Fibroblast of lung (primary cell): ENCODE results near the gene TMEM26. TPM values are rescaled to one million over a fixed set of nuclear protein-coding genes. Genes with fewer than 3 reads are reported as not detected.

Experiments used
- DNase-seq, 2 donors: peaks; one replicate each; pipeline versions ENCODE4 v3.0.0 to v3.0.0-alpha.2; 2010; ENCODE audit warnings: low read depth in 2 of 2
- H2AFZ ChIP-seq: 2 replicates; pipeline ENCODE4 v1.5.1; 2012; ENCODE audit warnings: low read length, control low read depth, inconsistent platforms
- H3K27ac ChIP-seq: 2 replicates; pipeline ENCODE4 v1.5.1; 2011; ENCODE audit warnings: low read length, control low read depth; ENCODE audit not compliant: insufficient read depth
- H3K27me3 ChIP-seq: 2 replicates; pipeline ENCODE4 v1.5.1; 2011; ENCODE audit warnings: mild to moderate bottlenecking, low read length; ENCODE audit not compliant: control insufficient read depth, insufficient read depth
- H3K36me3 ChIP-seq: 2 replicates; pipeline ENCODE4 v1.5.1; 2011; ENCODE audit warnings: low read length; ENCODE audit not compliant: control insufficient read depth, insufficient read depth
- H3K4me1 ChIP-seq: 2 replicates; pipeline ENCODE4 v1.5.1; 2011; ENCODE audit warnings: low read length; ENCODE audit not compliant: control insufficient read depth, insufficient read depth; ENCODE audit errors: extremely low read depth
- H3K4me2 ChIP-seq: 2 replicates; pipeline ENCODE4 v1.5.1; 2011; ENCODE audit warnings: low read length, control low read depth; ENCODE audit not compliant: insufficient read depth; ENCODE audit errors: extremely low read depth
- H3K4me3 ChIP-seq, 4 experiments: fragments of 200-600 bp in 1 of 4; sonication (generic) in 1 of 4; replicated peaks in 1 of 4; 2 replicates each; pipeline ENCODE4 v1.5.1; 2011 to 2016; ENCODE audit warnings: low read length in 4 of 4, low read depth in 3 of 4, mild to moderate bottlenecking in 3 of 4, control low read depth in 2 of 4, inconsistent platforms in 1 of 4, mixed read lengths in 1 of 4; ENCODE audit not compliant: insufficient read depth in 1 of 4; ENCODE audit errors: control extremely low read depth in 1 of 4
- H3K79me2 ChIP-seq: 2 replicates; pipeline ENCODE4 v1.5.1; 2012; ENCODE audit warnings: mild to moderate bottlenecking, low read length, inconsistent platforms; ENCODE audit not compliant: control insufficient read depth, insufficient read depth
- H3K9ac ChIP-seq: 2 replicates; pipeline ENCODE4 v1.5.1; 2011; ENCODE audit warnings: mild to moderate bottlenecking, low read length, control low read depth; ENCODE audit not compliant: insufficient read depth
- H3K9me3 ChIP-seq: 2 replicates; pipeline ENCODE4 v1.5.1; 2012; ENCODE audit warnings: low read depth, low read length; ENCODE audit not compliant: control insufficient read depth, insufficient read depth
- H4K20me1 ChIP-seq: 2 replicates; pipeline ENCODE4 v1.5.1; 2011; ENCODE audit warnings: low read length; ENCODE audit not compliant: control insufficient read depth, insufficient read depth; ENCODE audit errors: extremely low read depth
- EZH2 ChIP-seq: IDR thresholded peaks from 2 replicates; pipeline ENCODE4 v1.5.1; 2012; ENCODE audit warnings: low read length, control low read depth, mild to moderate bottlenecking; ENCODE audit errors: missing control alignments
- polyA plus RNA-seq, 2 donors: library from polyadenylated mRNA; depleted of rRNA in 1 of 2; stranded (reverse) in 1 of 2; unstranded in 1 of 2; fragments of >200 nt; gene quantifications; 2 replicates each; pipeline ENCODE4 v1.2.1, GENCODE V29; 2011 to 2012; ENCODE audit warnings: missing spikeins in 1 of 2
- total RNA-seq: library from RNA; depleted of rRNA; stranded (reverse); fragments of >200 nt; gene quantifications from 2 replicates; pipeline ENCODE4 v1.2.1, GENCODE V29; 2014
- TF ChIP-seq, protein P1 (sequence below), 2 donors: IDR thresholded peaks in 1 of 2; conservative IDR thresholded peaks in 1 of 2; 1 replicate in 1 of 2; 2 replicates in 1 of 2; pipeline ENCODE4 v1.5.1; 2011 to 2012; ENCODE audit warnings: low read length in 2 of 2, control low read depth in 1 of 2, inconsistent platforms in 1 of 2, low read depth in 1 of 2, mild to moderate bottlenecking in 1 of 2

TMEM26 gene
- total and polyA plus RNA-seq, 2 donors (not counting 1 experiment from before 2014, with no cell fraction given): 1.4 to 2.3 TPM

DNA sequence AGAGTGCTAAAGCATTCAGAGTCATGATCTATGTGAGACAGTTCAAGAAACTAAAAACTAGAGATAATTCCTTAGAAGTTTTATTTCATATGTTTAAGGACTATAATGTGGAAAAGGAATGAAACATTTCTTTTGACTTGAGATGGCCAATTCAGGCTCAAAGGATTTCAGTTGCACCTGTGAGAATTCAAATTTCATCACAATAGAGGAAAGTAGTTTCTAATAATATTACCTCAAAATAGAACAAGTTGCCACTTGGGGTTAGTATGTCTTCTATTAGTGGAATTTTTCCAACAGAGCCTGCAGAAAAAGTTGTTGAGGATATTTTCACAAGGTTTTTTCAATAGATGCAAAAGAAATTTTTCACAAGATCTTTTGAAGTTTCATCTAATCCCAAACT is 37.4 kb downstream of the TMEM26 start:
- Histone ChIP-seq H3K27me3 (no peaks in the 10 kb centered on the region), H3K4me3 (no peak overlapping the region)
- TF ChIP-seq EZH2: no peak
- TF ChIP-seq, protein P1, sequence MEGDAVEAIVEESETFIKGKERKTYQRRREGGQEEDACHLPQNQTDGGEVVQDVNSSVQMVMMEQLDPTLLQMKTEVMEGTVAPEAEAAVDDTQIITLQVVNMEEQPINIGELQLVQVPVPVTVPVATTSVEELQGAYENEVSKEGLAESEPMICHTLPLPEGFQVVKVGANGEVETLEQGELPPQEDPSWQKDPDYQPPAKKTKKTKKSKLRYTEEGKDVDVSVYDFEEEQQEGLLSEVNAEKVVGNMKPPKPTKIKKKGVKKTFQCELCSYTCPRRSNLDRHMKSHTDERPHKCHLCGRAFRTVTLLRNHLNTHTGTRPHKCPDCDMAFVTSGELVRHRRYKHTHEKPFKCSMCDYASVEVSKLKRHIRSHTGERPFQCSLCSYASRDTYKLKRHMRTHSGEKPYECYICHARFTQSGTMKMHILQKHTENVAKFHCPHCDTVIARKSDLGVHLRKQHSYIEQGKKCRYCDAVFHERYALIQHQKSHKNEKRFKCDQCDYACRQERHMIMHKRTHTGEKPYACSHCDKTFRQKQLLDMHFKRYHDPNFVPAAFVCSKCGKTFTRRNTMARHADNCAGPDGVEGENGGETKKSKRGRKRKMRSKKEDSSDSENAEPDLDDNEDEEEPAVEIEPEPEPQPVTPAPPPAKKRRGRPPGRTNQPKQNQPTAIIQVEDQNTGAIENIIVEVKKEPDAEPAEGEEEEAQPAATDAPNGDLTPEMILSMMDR (conservative IDR thresholded peaks at IDR 0.05 in 1 of 2, IDR thresholded peaks at IDR 0.05 in 1 of 2; ENCODE audit: low read depth in 1 of 2, low read length in 2 of 2): no peak

GRCh38 chr10:61411706-61412105 is 41.5 kb downstream of the TMEM26 start:
- Histone ChIP-seq H3K4me2 (no peak overlapping the region), H3K9me3 (no peaks in the 10 kb centered on the region), H3K4me1 (no peaks in the 10 kb centered on the region), H4K20me1 (no peaks in the 10 kb centered on the region), H3K79me2 (no peaks in the 10 kb centered on the region), H3K27me3 (no peaks in the 10 kb centered on the region), H3K36me3 (no peaks in the 10 kb centered on the region), H3K27ac (no peak overlapping the region), H3K4me3 (no peak overlapping the region), H2AFZ (peak overlapping the region; percentile 24), H3K9ac (no peak overlapping the region)
- TF ChIP-seq, protein P1 (conservative IDR thresholded peaks at IDR 0.05 in 1 of 2, IDR thresholded peaks at IDR 0.05 in 1 of 2; ENCODE audit: low read depth in 1 of 2, low read length in 2 of 2): no peak
- TF ChIP-seq EZH2: no peak
- peak in 1 of 2 donors; percentile 30 for DNase-seq

More for the DNA sequence above, 37.4 kb downstream of the TMEM26 start:
- H4K20me1 ChIP-seq: no peaks in the 10 kb centered on the region
- H2AFZ ChIP-seq: no peak overlapping the region
- H3K36me3 ChIP-seq: no peaks in the 10 kb centered on the region
- H3K9me3 ChIP-seq: no peaks in the 10 kb centered on the region
- H3K4me1 ChIP-seq: no peaks in the 10 kb centered on the region
- no peaks in the 10 kb centered on the region for H3K79me2 ChIP-seq
- DNase-seq: no peak
- H3K9ac ChIP-seq: no peak overlapping the region
- H3K4me2 ChIP-seq: no peak overlapping the region
- no peak overlapping the region for H3K27ac ChIP-seq

GRCh38 chr10:61410353-61411070 is 42.7 kb downstream of the TMEM26 start:
- H2AFZ ChIP-seq: no peak overlapping the region
- no peaks in the 10 kb centered on the region for H4K20me1 ChIP-seq
- no peak overlapping the region for H3K9ac ChIP-seq
- no peaks in the 10 kb centered on the region for H3K9me3 ChIP-seq
- no peaks in the 10 kb centered on the region for H3K4me1 ChIP-seq
- H3K79me2 ChIP-seq: no peaks in the 10 kb centered on the region
- no peaks in the 10 kb centered on the region for H3K27me3 ChIP-seq
- H3K4me2 ChIP-seq: no peak overlapping the region
- no peak for DNase-seq
- H3K27ac ChIP-seq: no peak overlapping the region
- no peaks in the 10 kb centered on the region for H3K36me3 ChIP-seq
- H3K4me3 ChIP-seq: no peak overlapping the region
- TF ChIP-seq EZH2: no peak
- TF ChIP-seq, protein P1 (conservative IDR thresholded peaks at IDR 0.05 in 1 of 2, IDR thresholded peaks at IDR 0.05 in 1 of 2; ENCODE audit: low read depth in 1 of 2, low read length in 2 of 2): no peak
